ENCODE measurements around the gene STARD13. TPM values are rescaled to one million over a fixed set of nuclear protein-coding genes. Genes with fewer than 3 reads are reported as not detected.
"Not testable (repeated sequence)": the region's sequence is repeated elsewhere in the genome, so short reads cannot be mapped to it uniquely, and the experiment has no call there.

Gene STARD13
- polyA plus RNA-seq, 4 donors = 23.3 to 24.1 (median 23.7) TPM

GRCh38 chr13:33182729-33183128 is 102.8 kb downstream of the STARD13 start:
- no peak for DNase-seq (ENCODE audit: low read depth in 4 of 4, low spot score in 3 of 4)

DNA sequence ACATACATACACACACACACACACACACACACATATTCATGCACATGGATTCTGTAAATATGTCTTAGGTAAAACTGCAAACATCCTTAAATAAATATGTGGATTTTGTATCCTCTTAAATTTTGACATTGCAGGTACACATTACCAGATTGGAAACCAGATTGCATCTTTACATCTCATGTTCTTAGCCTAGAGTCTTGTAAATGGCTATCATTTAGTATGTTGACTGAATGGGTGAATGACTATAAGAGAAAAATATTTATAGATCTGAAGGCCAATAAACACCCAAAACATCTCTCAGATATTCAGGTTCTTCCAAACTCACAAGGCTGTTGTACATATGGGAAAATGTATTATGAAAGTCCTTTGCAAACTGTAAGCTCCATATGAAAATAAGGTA is 104.3 kb downstream of the STARD13 start:
- DNase-seq (ENCODE audit: low read depth in 4 of 4, low spot score in 3 of 4) = no peak

GRCh38 chr13:33180122-33180804 is 105.3 kb downstream of the STARD13 start:
- DNase-seq (ENCODE audit: low read depth in 4 of 4, low spot score in 3 of 4) = no peak

GRCh38 chr13:33179463-33179862 is 106.1 kb downstream of the STARD13 start:
- DNase-seq (ENCODE audit: low read depth in 4 of 4, low spot score in 3 of 4) = no peak

- DNase-seq (ENCODE audit: low read depth in 4 of 4, low spot score in 3 of 4) = no peak
Measured at GRCh38 chr13:33178209-33178840, 107.2 kb downstream of the STARD13 start.

- not testable (repeated sequence) for DNase-seq (ENCODE audit: low read depth in 4 of 4, low spot score in 3 of 4)
Measured at GRCh38 chr13:33177340-33178208, 108.0 kb downstream of the STARD13 start.

DNA sequence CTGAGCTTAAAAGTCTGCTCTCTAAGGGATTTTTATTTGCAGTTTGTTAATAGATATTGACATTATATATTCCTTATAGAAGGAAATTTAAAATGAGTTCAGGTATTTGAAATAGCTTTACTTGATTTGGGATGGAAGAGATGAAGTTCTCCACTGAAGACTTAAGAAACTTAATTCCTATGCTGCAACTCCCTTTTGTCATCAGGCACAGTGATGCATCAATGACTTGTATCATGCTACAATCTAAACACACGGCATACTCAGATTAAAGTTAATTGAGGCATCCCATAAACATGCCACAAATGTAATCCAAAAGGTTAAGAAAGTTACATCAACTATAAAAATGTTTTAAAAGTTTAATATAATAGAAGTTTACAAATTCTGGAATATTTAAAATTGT is 109.0 kb downstream of the STARD13 start:
- no peak for DNase-seq (ENCODE audit: low read depth in 4 of 4, low spot score in 3 of 4)

DNA sequence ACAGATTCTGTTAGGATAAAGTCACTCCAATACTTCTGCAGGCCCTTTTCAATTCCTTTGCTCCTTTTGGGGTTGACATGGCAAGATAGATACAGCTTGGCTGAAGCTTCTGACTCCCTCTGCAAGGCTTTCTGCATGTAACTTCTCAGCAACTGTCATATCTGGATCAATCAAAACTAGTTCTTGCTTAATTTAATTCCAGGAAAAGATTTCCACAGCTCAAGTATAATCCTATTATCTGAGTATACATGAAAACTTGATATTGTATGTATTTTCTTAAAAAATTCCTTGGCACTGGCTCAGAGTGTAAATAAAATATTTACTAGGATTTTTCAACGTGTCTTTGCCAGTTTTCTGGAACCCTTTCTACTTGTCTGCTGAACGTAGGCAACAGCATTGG is 109.6 kb downstream of the STARD13 start:
- DNase-seq (ENCODE audit: low read depth in 4 of 4, low spot score in 3 of 4) = no peak

DNA sequence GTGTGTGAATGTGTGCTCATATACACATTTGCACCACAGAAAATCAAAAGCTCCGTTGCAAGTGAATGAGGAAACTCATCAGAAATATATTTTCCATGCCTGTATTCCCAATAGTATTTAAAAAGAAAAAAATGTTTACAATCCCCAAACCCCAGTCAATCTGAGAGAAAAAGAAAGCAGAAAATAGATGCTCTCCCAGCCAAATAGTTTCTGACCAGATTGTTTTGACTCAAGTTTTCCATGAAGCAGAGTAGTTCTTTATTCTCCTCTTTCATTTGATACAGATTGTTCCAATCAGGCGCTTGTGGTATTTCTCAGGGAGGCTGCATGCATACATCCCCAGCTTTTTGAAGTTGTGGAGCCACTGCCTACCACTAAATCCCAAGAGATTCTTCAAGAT is 110.6 kb downstream of the STARD13 start:
- DNase-seq (ENCODE audit: low read depth in 4 of 4, low spot score in 3 of 4) = no peak

- DNase-seq (ENCODE audit: low read depth in 4 of 4, low spot score in 3 of 4) = no peak
Measured at GRCh38 chr13:33174491-33174890, 111.1 kb downstream of the STARD13 start.

- no peak for DNase-seq (ENCODE audit: low read depth in 4 of 4, low spot score in 3 of 4)
Measured at GRCh38 chr13:33172911-33173310, 112.6 kb downstream of the STARD13 start.

GRCh38 chr13:33172400-33172799 is 113.2 kb downstream of the STARD13 start:
- no peak for DNase-seq (ENCODE audit: low read depth in 4 of 4, low spot score in 3 of 4)

GRCh38 chr13:33169273-33169980 is 116.1 kb downstream of the STARD13 start:
- DNase-seq (ENCODE audit: low read depth in 4 of 4, low spot score in 3 of 4) = no peak

GRCh38 chr13:33168321-33168960 is 117.1 kb downstream of the STARD13 start:
- DNase-seq (ENCODE audit: low read depth in 4 of 4, low spot score in 3 of 4) = no peak

GRCh38 chr13:33167491-33167890 is 118.1 kb downstream of the STARD13 start:
- no peak for DNase-seq (ENCODE audit: low read depth in 4 of 4, low spot score in 3 of 4)

- DNase-seq (ENCODE audit: low read depth in 4 of 4, low spot score in 3 of 4) = no peak
Measured at GRCh38 chr13:33165787-33166186, 119.8 kb downstream of the STARD13 start.

DNA sequence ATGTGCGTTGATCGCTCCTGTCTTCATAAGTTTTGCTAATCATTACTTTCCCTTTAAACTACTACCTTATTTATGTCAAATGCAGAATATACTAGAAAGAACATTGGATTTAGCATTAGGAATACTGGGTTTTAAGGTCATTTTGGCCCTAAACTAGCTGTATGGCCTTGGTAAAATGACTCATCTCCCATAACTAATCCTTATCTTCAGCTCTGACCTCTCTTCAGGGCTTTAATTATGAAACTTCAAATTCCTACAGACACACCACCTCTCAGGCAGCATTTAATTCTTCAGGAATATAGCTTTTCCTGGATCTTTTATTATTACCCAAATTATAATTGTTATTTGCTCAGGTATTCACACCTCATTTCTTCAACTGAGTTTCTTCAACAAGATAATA is 121.2 kb downstream of the STARD13 start:
- no peak for DNase-seq (ENCODE audit: low read depth in 4 of 4, low spot score in 3 of 4)

DNA sequence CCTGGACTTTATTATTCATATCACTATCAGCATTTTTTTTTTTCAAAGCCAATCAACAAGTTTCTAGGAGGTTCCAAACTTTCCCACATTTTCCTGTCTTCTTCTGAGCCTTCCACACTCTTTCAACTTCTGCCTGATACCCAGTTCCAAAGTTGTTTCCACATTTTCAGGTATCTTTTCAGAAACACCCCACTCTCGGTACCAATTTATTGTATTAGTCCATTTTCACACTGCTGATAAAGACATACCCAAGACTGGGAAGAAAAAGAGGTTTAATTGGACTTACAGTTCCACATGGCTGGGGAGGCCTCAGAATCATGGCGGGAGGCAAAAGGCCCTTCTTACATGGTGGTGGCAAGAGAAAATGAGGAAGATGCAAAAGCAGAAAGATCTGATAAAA is 122.8 kb downstream of the STARD13 start:
- not testable (repeated sequence) for DNase-seq (ENCODE audit: low read depth in 4 of 4, low spot score in 3 of 4)

- no peak for DNase-seq (ENCODE audit: low read depth in 4 of 4, low spot score in 3 of 4)
Measured at GRCh38 chr13:33158816-33159215, 126.7 kb downstream of the STARD13 start.

DNA sequence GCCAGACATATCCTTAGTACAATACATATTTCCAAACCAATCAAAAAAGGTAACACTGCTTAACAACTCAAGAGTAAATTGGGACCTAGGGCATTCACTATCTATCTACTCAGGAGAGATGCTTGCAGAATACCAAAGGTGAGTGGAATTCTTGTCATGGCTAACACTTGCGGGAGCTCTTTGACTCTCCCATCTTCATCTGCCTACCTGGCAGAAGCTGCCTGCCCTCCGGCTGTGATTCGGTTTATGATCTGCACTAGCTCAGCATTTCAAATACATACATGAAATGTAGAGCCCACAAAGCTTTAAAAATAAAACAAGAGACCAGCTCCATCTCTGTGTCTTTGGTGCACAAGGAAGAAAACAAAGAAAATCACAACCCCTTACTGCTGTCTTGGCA is 127.3 kb downstream of the STARD13 start:
- no peak for DNase-seq (ENCODE audit: low read depth in 4 of 4, low spot score in 3 of 4)
